Neural progenitor cell (in vitro differentiated cells): ENCODE results near the gene CRYBG3. TPM values are rescaled to one million over a fixed set of nuclear protein-coding genes. Genes with fewer than 3 reads are reported as not detected.

Experiments used
- DNase-seq: peaks from one replicate; pipeline ENCODE4 v3.0.0-alpha.2; 2016; ENCODE audit warnings: low spot score
- H2AFZ ChIP-seq: fragments of 200-600 bp; sonication (generic); replicated peaks from 2 replicates; pipeline ENCODE4 v1.6.1; 2016; ENCODE audit warnings: antibody characterized with exemption
- H3F3A ChIP-seq: fragments of 200-600 bp; sonication (generic); 2 replicates; pipeline ENCODE4 v1.6.1; 2016; ENCODE audit warnings: antibody characterized with exemption, low read depth
- H3K27ac ChIP-seq: fragments of 200-600 bp; sonication (generic); 2 replicates; pipeline ENCODE4 v1.5.1; 2016; ENCODE audit warnings: mild to moderate bottlenecking
- H3K27me3 ChIP-seq: fragments of 200-600 bp; sonication (generic); 2 replicates; pipeline ENCODE4 v1.6.1; 2016; ENCODE audit warnings: mild to moderate bottlenecking, moderate library complexity
- H3K36me3 ChIP-seq: fragments of 200-600 bp; sonication (generic); 2 replicates; pipeline ENCODE4 v1.5.1; 2016
- H3K4me1 ChIP-seq: fragments of 200-600 bp; sonication (generic); 2 replicates; pipeline ENCODE4 v1.6.1; 2016; ENCODE audit warnings: mixed run types
- H3K4me2 ChIP-seq: fragments of 200-600 bp; sonication (generic); 2 replicates; pipeline ENCODE4 v1.6.1; 2016
- H3K4me3 ChIP-seq: fragments of 200-600 bp; sonication (generic); 2 replicates; pipeline ENCODE4 v1.5.1; 2016
- H3K79me2 ChIP-seq: fragments of 200-600 bp; sonication (generic); 2 replicates; pipeline ENCODE4 v1.6.1; 2016; ENCODE audit warnings: low read depth
- H3K9ac ChIP-seq: fragments of 200-600 bp; sonication (generic); 2 replicates; pipeline ENCODE4 v1.6.1; 2016
- H3K9me3 ChIP-seq: fragments of 200-600 bp; sonication (generic); 2 replicates; pipeline ENCODE4 v1.5.1; 2016; ENCODE audit warnings: low read depth
- H4K20me1 ChIP-seq: fragments of 200-600 bp; sonication (generic); 2 replicates; pipeline ENCODE4 v1.6.1; 2016; ENCODE audit warnings: low read depth
- H3K27ac Mint-ChIP-seq: 3 replicates; pipeline ENCODE4 v1.8.0; 2021; ENCODE audit warnings: mixed read lengths
- H3K27me3 Mint-ChIP-seq: 2 replicates; pipeline ENCODE4 v1.8.0; 2022; ENCODE audit warnings: low read depth, mild to moderate bottlenecking, inconsistent platforms, moderate library complexity, mixed read lengths; ENCODE audit not compliant: insufficient read depth
- H3K36me3 Mint-ChIP-seq: 3 replicates; pipeline ENCODE4 v1.8.0; 2021; ENCODE audit warnings: mixed read lengths
- H3K4me1 Mint-ChIP-seq: 3 replicates; pipeline ENCODE4 v1.8.0; 2021; ENCODE audit warnings: mixed read lengths
- H3K4me3 Mint-ChIP-seq: 3 replicates; pipeline ENCODE4 v1.8.0; 2021; ENCODE audit warnings: mild to moderate bottlenecking, moderate library complexity, mixed read lengths
- H3K9me3 Mint-ChIP-seq: 3 replicates; pipeline ENCODE4 v1.8.0; 2020; ENCODE audit warnings: mixed read lengths
- EZH2 ChIP-seq: fragments of 200-600 bp; sonication (generic); IDR thresholded peaks from 2 replicates; pipeline ENCODE4 v1.6.1; 2017; ENCODE audit warnings: antibody characterized with exemption, mild to moderate bottlenecking, moderate library complexity
- EZH2phosphoT487 ChIP-seq: fragments of 200-600 bp; sonication (generic); IDR thresholded peaks from 2 replicates; pipeline ENCODE4 v1.6.1; 2017; ENCODE audit warnings: antibody characterized with exemption
- total RNA-seq: library from RNA; depleted of rRNA; stranded (reverse); fragments of >200 nt; gene quantifications from 2 replicates; pipeline ENCODE4 v1.2.3, GENCODE V29; 2015; ENCODE audit warnings: low replicate concordance
- TF ChIP-seq, protein P1 (sequence below): fragments of 200-600 bp; sonication (generic); IDR thresholded peaks from 2 replicates; pipeline ENCODE4 v1.5.1; 2017; ENCODE audit warnings: antibody characterized with exemption, mild to moderate bottlenecking

The CRYBG3 gene
- total RNA-seq, 1 donor from 2014 or later: 12.3 TPM

DNA sequence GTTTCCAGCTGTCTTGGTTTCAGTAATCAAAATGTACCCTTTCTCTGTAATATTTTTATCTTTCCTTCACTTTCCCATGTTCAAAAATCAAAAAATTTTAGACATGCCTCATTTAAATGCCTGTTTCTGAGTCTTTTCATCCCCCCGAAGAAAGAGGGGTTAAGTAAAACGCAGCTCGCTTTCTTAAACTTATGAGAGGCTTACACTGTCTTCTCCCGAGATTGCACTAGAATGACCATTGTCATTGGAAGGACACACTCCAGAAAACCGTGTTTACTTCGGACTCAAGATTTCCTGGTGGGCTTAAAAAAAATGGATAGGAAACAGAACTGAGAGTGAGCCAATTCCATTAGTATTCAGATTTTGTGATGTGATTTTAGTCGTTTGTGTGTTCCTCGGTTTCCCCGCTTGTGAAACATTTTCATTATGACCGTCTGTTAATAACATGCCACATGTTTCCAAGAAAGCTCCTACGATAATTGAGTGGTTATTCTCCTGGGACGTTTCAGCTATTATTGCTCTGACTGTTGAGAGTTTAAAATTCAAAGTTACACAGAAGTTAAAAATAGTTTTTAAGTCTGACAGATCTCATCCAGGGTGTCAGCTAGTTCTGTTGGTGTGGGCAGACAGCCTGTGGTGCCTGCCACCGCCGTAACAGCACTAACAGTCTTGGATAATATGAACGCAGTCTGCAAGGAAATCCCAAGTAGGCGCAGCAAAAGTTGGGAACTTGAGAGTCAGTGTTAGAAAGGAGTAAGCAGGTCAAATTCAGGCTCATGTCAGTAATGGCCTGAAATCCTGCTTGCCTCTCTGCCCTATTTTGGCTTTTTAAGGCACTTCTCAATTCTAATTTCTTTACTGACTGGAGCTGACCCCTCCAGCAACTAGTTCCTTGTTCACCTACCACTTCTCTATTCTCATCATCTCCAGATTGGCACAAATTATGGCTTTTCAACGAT lies 1.5 kb downstream of the CRYBG3 start:
- peak overlapping the region; percentile 55 for H3K4me3 ChIP-seq
- no peaks in the 10 kb centered on the region for H3K9me3 Mint-ChIP-seq
- H3K4me2 ChIP-seq: peak overlapping the region; percentile 89
- peak overlapping the region; percentile 97 for H3K4me3 Mint-ChIP-seq
- peak overlapping the region; percentile 62 for H2AFZ ChIP-seq
- H3K4me1 ChIP-seq: peaks cover 9% of the 10 kb centered on the region
- no peak overlapping the region for H3K9ac ChIP-seq
- peaks cover 9% of the 10 kb centered on the region for H3K27me3 Mint-ChIP-seq
- H3K9me3 ChIP-seq: no peaks in the 10 kb centered on the region
- H3K36me3 ChIP-seq: no peaks in the 10 kb centered on the region
- DNase-seq: no peak
- peaks cover 11% of the 10 kb centered on the region for H3F3A ChIP-seq
- no peaks in the 10 kb centered on the region for H3K79me2 ChIP-seq
- TF ChIP-seq, protein P1, sequence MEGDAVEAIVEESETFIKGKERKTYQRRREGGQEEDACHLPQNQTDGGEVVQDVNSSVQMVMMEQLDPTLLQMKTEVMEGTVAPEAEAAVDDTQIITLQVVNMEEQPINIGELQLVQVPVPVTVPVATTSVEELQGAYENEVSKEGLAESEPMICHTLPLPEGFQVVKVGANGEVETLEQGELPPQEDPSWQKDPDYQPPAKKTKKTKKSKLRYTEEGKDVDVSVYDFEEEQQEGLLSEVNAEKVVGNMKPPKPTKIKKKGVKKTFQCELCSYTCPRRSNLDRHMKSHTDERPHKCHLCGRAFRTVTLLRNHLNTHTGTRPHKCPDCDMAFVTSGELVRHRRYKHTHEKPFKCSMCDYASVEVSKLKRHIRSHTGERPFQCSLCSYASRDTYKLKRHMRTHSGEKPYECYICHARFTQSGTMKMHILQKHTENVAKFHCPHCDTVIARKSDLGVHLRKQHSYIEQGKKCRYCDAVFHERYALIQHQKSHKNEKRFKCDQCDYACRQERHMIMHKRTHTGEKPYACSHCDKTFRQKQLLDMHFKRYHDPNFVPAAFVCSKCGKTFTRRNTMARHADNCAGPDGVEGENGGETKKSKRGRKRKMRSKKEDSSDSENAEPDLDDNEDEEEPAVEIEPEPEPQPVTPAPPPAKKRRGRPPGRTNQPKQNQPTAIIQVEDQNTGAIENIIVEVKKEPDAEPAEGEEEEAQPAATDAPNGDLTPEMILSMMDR: no peak
- no peak for TF ChIP-seq EZH2
- TF ChIP-seq EZH2phosphoT487: no peak
- peaks cover 14% of the 10 kb centered on the region for H3K4me1 Mint-ChIP-seq
- H3K27ac ChIP-seq: no peak overlapping the region
- peaks cover 43% of the 10 kb centered on the region for H3K27me3 ChIP-seq
- H3K27ac Mint-ChIP-seq: no peak overlapping the region
- H3K36me3 Mint-ChIP-seq: no peaks in the 10 kb centered on the region
- H4K20me1 ChIP-seq: peaks cover 18% of the 10 kb centered on the region

DNA sequence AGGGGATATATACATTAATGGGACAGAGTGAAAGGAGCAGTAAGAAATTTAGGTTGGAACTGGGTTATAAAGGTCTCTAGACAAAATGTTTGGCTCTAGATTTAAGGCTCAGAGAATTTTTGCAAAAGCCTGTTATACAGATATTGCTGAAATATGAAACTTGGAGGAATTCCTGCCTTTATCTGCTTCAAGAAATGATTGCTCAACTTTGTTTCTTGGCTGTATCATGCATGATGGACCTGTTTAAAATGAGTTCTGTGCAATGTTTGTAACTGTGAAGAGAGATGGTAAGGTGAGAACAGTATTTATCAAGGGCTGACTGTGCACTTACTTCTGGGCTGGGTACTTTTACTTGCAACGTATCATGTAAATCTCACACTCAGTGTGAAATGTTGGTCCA lies 3.3 kb downstream of the CRYBG3 start:
- Histone ChIP-seq H2AFZ (no peak overlapping the region), H3K4me3 (no peak overlapping the region), H3K27ac (no peak overlapping the region), H3K4me2 (no peak overlapping the region), H3K36me3 (no peaks in the 10 kb centered on the region), H3K4me1 (peaks cover 9% of the 10 kb centered on the region), H3K9me3 (no peaks in the 10 kb centered on the region), H3K9ac (no peak overlapping the region), H3F3A (peaks cover 11% of the 10 kb centered on the region), H3K27me3 (peaks cover 34% of the 10 kb centered on the region), H3K79me2 (peaks cover 4% of the 10 kb centered on the region), H4K20me1 (peaks cover 18% of the 10 kb centered on the region)
- Mint-ChIP-seq H3K4me3 (no peak overlapping the region), H3K9me3 (no peaks in the 10 kb centered on the region), H3K4me1 (peaks cover 14% of the 10 kb centered on the region), H3K27ac (no peak overlapping the region), H3K36me3 (no peaks in the 10 kb centered on the region), H3K27me3 (peaks cover 9% of the 10 kb centered on the region)
- TF ChIP-seq EZH2phosphoT487: no peak
- no peak for TF ChIP-seq EZH2
- TF ChIP-seq, protein P1: no peak
- no peak for DNase-seq

DNA sequence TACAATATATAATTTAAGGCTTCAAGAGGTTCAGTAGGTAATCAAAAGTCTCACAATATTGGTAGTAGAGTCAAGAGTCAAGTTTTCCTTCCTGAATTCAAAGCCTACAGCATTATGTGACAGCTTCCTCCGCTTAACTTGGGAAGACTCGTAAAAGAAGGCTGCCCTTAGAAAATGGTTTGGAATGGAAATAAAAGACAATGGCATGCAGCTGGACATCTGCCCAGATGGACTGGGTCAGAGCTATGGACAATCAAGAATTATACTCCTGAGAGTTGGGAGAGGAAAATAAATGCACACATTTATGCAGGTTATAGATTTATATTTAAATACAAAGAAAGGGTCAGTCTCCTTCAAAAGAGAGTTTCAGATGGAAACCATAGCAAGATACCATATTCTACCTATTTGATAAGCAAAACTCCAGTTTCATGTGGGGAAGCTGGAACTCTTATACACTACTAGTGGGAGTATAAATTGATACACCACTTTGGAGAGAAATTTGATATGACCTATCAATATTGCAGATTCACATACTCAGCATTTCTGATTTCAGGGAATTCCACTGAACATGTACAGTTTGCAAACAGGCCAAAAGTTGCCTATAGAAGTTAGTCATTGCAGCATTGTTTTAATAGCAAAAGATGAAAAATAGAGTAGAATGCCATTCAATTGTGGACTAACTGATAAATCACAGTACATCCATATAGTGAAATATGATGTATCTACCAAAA lies 6.1 kb downstream of the CRYBG3 start:
- no peak for DNase-seq
- no peak overlapping the region for H3K4me3 ChIP-seq
- H3F3A ChIP-seq: no peaks in the 10 kb centered on the region
- peaks cover 18% of the 10 kb centered on the region for H4K20me1 ChIP-seq
- no peak overlapping the region for H2AFZ ChIP-seq
- no peak overlapping the region for H3K27ac ChIP-seq
- Mint-ChIP-seq H3K27me3 (peaks cover 4% of the 10 kb centered on the region), H3K9me3 (peaks cover 2% of the 10 kb centered on the region), H3K36me3 (peaks cover 4% of the 10 kb centered on the region), H3K27ac (no peak overlapping the region), H3K4me1 (peaks cover 11% of the 10 kb centered on the region), H3K4me3 (no peak overlapping the region)
- H3K9me3 ChIP-seq: no peaks in the 10 kb centered on the region
- H3K79me2 ChIP-seq: peaks cover 4% of the 10 kb centered on the region
- TF ChIP-seq EZH2: no peak
- no peak for TF ChIP-seq EZH2phosphoT487
- TF ChIP-seq, protein P1: no peak
- peaks cover 13% of the 10 kb centered on the region for H3K27me3 ChIP-seq
- no peak overlapping the region for H3K9ac ChIP-seq
- no peak overlapping the region for H3K4me2 ChIP-seq
- no peaks in the 10 kb centered on the region for H3K36me3 ChIP-seq
- peaks cover 9% of the 10 kb centered on the region for H3K4me1 ChIP-seq
